ENCODE data around the gene AKAIN1.

The AKAIN1 gene

GRCh38 chr18:5164903-5165302, 32.2 kb downstream of the AKAIN1 start:
- Histone ChIP-seq H3K36me3 (ENCODE audit: control insufficient read depth, insufficient read depth, low read length) (no peaks in the 10 kb centered on the region), H3K9me3 (ENCODE audit: control insufficient read depth, low read length) (no peaks in the 10 kb centered on the region), H3K27me3 (ENCODE audit: control insufficient read depth, insufficient read depth, low read length, poor library complexity, severe bottlenecking) (no peaks in the 10 kb centered on the region), H3K27ac (ENCODE audit: insufficient read depth, low read depth, low read length, poor library complexity, severe bottlenecking) (no peak overlapping the region), H3K4me1 (ENCODE audit: control insufficient read depth, insufficient read depth, low read length) (no peaks in the 10 kb centered on the region), H3K4me3 (ENCODE audit: insufficient read depth, low read depth, low read length) (no peak overlapping the region)
- WGBS, 2 experiments = 100% methylated on average over 1 to 2 of the region's 2 CpGs

GRCh38 chr18:5162111-5162510, 34.9 kb downstream of the AKAIN1 start:
- H3K4me3 ChIP-seq (ENCODE audit: insufficient read depth, low read depth, low read length) = no peak overlapping the region
- H3K9me3 ChIP-seq (ENCODE audit: control insufficient read depth, low read length) = no peaks in the 10 kb centered on the region
- no peaks in the 10 kb centered on the region for H3K4me1 ChIP-seq (ENCODE audit: control insufficient read depth, insufficient read depth, low read length)
- no peaks in the 10 kb centered on the region for H3K36me3 ChIP-seq (ENCODE audit: control insufficient read depth, insufficient read depth, low read length)
- no peak overlapping the region for H3K27ac ChIP-seq (ENCODE audit: insufficient read depth, low read depth, low read length, poor library complexity, severe bottlenecking)
- H3K27me3 ChIP-seq (ENCODE audit: control insufficient read depth, insufficient read depth, low read length, poor library complexity, severe bottlenecking) = no peaks in the 10 kb centered on the region

GRCh38 chr18:5159080-5159479, 38.0 kb downstream of the AKAIN1 start:
- Histone ChIP-seq H3K4me1 (ENCODE audit: control insufficient read depth, insufficient read depth, low read length) (no peaks in the 10 kb centered on the region), H3K36me3 (ENCODE audit: control insufficient read depth, insufficient read depth, low read length) (no peaks in the 10 kb centered on the region), H3K27ac (ENCODE audit: insufficient read depth, low read depth, low read length, poor library complexity, severe bottlenecking) (no peak overlapping the region), H3K9me3 (ENCODE audit: control insufficient read depth, low read length) (no peaks in the 10 kb centered on the region), H3K27me3 (ENCODE audit: control insufficient read depth, insufficient read depth, low read length, poor library complexity, severe bottlenecking) (no peaks in the 10 kb centered on the region), H3K4me3 (ENCODE audit: insufficient read depth, low read depth, low read length) (no peak overlapping the region)
- WGBS, 2 experiments = 98% methylated on average over 3 of the region's 3 CpGs

- Histone ChIP-seq H3K4me1 (ENCODE audit: control insufficient read depth, insufficient read depth, low read length) (no peaks in the 10 kb centered on the region), H3K36me3 (ENCODE audit: control insufficient read depth, insufficient read depth, low read length) (no peaks in the 10 kb centered on the region), H3K27ac (ENCODE audit: insufficient read depth, low read depth, low read length, poor library complexity, severe bottlenecking) (no peak overlapping the region), H3K9me3 (ENCODE audit: control insufficient read depth, low read length) (no peaks in the 10 kb centered on the region), H3K27me3 (ENCODE audit: control insufficient read depth, insufficient read depth, low read length, poor library complexity, severe bottlenecking) (no peaks in the 10 kb centered on the region), H3K4me3 (ENCODE audit: insufficient read depth, low read depth, low read length) (no peak overlapping the region)
- 92 to 97% methylated on average over 1 of the region's 2 CpGs for WGBS, 2 experiments
Observed at GRCh38 chr18:5158587-5158986, 38.5 kb downstream of the AKAIN1 start.

- H3K9me3 ChIP-seq (ENCODE audit: control insufficient read depth, low read length) = no peaks in the 10 kb centered on the region
- no peaks in the 10 kb centered on the region for H3K4me1 ChIP-seq (ENCODE audit: control insufficient read depth, insufficient read depth, low read length)
- no peak overlapping the region for H3K4me3 ChIP-seq (ENCODE audit: insufficient read depth, low read depth, low read length)
- no peaks in the 10 kb centered on the region for H3K36me3 ChIP-seq (ENCODE audit: control insufficient read depth, insufficient read depth, low read length)
- no peak overlapping the region for H3K27ac ChIP-seq (ENCODE audit: insufficient read depth, low read depth, low read length, poor library complexity, severe bottlenecking)
- H3K27me3 ChIP-seq (ENCODE audit: control insufficient read depth, insufficient read depth, low read length, poor library complexity, severe bottlenecking) = no peaks in the 10 kb centered on the region
- 89 to 91% methylated on average over 3 of the region's 3 CpGs for WGBS, 2 experiments
Observed at GRCh38 chr18:5158172-5158571, 38.9 kb downstream of the AKAIN1 start.

GRCh38 chr18:5155907-5156287, 41.2 kb downstream of the AKAIN1 start:
- WGBS, 2 experiments = 97% methylated on average over 5 of the region's 5 CpGs
- Histone ChIP-seq H3K9me3 (ENCODE audit: control insufficient read depth, low read length) (no peaks in the 10 kb centered on the region), H3K4me3 (ENCODE audit: insufficient read depth, low read depth, low read length) (no peak overlapping the region), H3K36me3 (ENCODE audit: control insufficient read depth, insufficient read depth, low read length) (no peaks in the 10 kb centered on the region), H3K27me3 (ENCODE audit: control insufficient read depth, insufficient read depth, low read length, poor library complexity, severe bottlenecking) (no peaks in the 10 kb centered on the region), H3K27ac (ENCODE audit: insufficient read depth, low read depth, low read length, poor library complexity, severe bottlenecking) (no peak overlapping the region), H3K4me1 (ENCODE audit: control insufficient read depth, insufficient read depth, low read length) (peaks cover 7% of the 10 kb centered on the region)

- H3K4me1 ChIP-seq (ENCODE audit: control insufficient read depth, insufficient read depth, low read length) = peaks cover 7% of the 10 kb centered on the region
- H3K36me3 ChIP-seq (ENCODE audit: control insufficient read depth, insufficient read depth, low read length) = no peaks in the 10 kb centered on the region
- 93 to 94% methylated on average over 17 of the region's 17 CpGs for WGBS, 2 experiments
- H3K9me3 ChIP-seq (ENCODE audit: control insufficient read depth, low read length) = no peaks in the 10 kb centered on the region
- H3K4me3 ChIP-seq (ENCODE audit: insufficient read depth, low read depth, low read length) = no peak overlapping the region
- no peak overlapping the region for H3K27ac ChIP-seq (ENCODE audit: insufficient read depth, low read depth, low read length, poor library complexity, severe bottlenecking)
- no peaks in the 10 kb centered on the region for H3K27me3 ChIP-seq (ENCODE audit: control insufficient read depth, insufficient read depth, low read length, poor library complexity, severe bottlenecking)
Observed at GRCh38 chr18:5155218-5155906, 41.7 kb downstream of the AKAIN1 start.

GRCh38 chr18:5152343-5153020, 44.6 kb downstream of the AKAIN1 start:
- Histone ChIP-seq H3K27me3 (ENCODE audit: control insufficient read depth, insufficient read depth, low read length, poor library complexity, severe bottlenecking) (no peaks in the 10 kb centered on the region), H3K4me1 (ENCODE audit: control insufficient read depth, insufficient read depth, low read length) (peaks cover 7% of the 10 kb centered on the region), H3K9me3 (ENCODE audit: control insufficient read depth, low read length) (no peaks in the 10 kb centered on the region), H3K36me3 (ENCODE audit: control insufficient read depth, insufficient read depth, low read length) (no peaks in the 10 kb centered on the region), H3K27ac (ENCODE audit: insufficient read depth, low read depth, low read length, poor library complexity, severe bottlenecking) (no peak overlapping the region), H3K4me3 (ENCODE audit: insufficient read depth, low read depth, low read length) (no peak overlapping the region)
- WGBS, 2 experiments = 49 to 57% methylated on average over 6 of the region's 6 CpGs

- peaks cover 7% of the 10 kb centered on the region for H3K4me1 ChIP-seq (ENCODE audit: control insufficient read depth, insufficient read depth, low read length)
- H3K36me3 ChIP-seq (ENCODE audit: control insufficient read depth, insufficient read depth, low read length) = no peaks in the 10 kb centered on the region
- no peak overlapping the region for H3K4me3 ChIP-seq (ENCODE audit: insufficient read depth, low read depth, low read length)
- no peaks in the 10 kb centered on the region for H3K9me3 ChIP-seq (ENCODE audit: control insufficient read depth, low read length)
- whole genome bisulfite sequencing, 2 experiments = 88 to 96% methylated on average over 1 of the region's 1 CpG
- H3K27ac ChIP-seq (ENCODE audit: insufficient read depth, low read depth, low read length, poor library complexity, severe bottlenecking) = no peak overlapping the region
- H3K27me3 ChIP-seq (ENCODE audit: control insufficient read depth, insufficient read depth, low read length, poor library complexity, severe bottlenecking) = no peaks in the 10 kb centered on the region
Observed at GRCh38 chr18:5150894-5151293, 46.2 kb downstream of the AKAIN1 start.

- no peak overlapping the region for H3K4me3 ChIP-seq (ENCODE audit: insufficient read depth, low read depth, low read length)
- WGBS, 2 experiments = 80 to 81% methylated on average over 4 of the region's 4 CpGs
Observed at GRCh38 chr18:5146093-5146492, 51.0 kb downstream of the AKAIN1 start.

More at GRCh38 chr18:5146093-5146492, 51.0 kb downstream of the AKAIN1 start:
- Histone ChIP-seq H3K27me3 (ENCODE audit: control insufficient read depth, insufficient read depth, low read length, poor library complexity, severe bottlenecking) (no peaks in the 10 kb centered on the region), H3K36me3 (ENCODE audit: control insufficient read depth, insufficient read depth, low read length) (no peaks in the 10 kb centered on the region), H3K9me3 (ENCODE audit: control insufficient read depth, low read length) (no peaks in the 10 kb centered on the region), H3K27ac (ENCODE audit: insufficient read depth, low read depth, low read length, poor library complexity, severe bottlenecking) (no peak overlapping the region), H3K4me1 (ENCODE audit: control insufficient read depth, insufficient read depth, low read length) (no peaks in the 10 kb centered on the region)

All from ectodermal cell (in vitro differentiated cells).